Amniotic stem cell (primary cell): Measurements from ENCODE around the gene CBR4.

Source experiments
- DNase-seq: peaks from one replicate; lab custom pipeline; 2025; lab: John Stamatoyannopoulos, UW

Gene CBR4

GRCh38 chr4:169032883-169033645, 23.0 kb upstream of the CBR4 start:
- no peak for DNase-seq

GRCh38 chr4:169032194-169032593, 22.1 kb upstream of the CBR4 start:
- DNase-seq: no peak

- no peak for DNase-seq
Measured at GRCh38 chr4:169031392-169031791, 21.3 kb upstream of the CBR4 start.

GRCh38 chr4:169030562-169030982, 20.5 kb upstream of the CBR4 start:
- DNase-seq: no peak

- DNase-seq: no peak
Measured at GRCh38 chr4:169029947-169030346, 19.9 kb upstream of the CBR4 start.

GRCh38 chr4:169027663-169028062, 17.6 kb upstream of the CBR4 start:
- no peak for DNase-seq

- no peak for DNase-seq
Measured at GRCh38 chr4:169025184-169025583, 15.1 kb upstream of the CBR4 start.

- DNase-seq: peak; percentile 12
Measured at GRCh38 chr4:169024762-169025161, 14.7 kb upstream of the CBR4 start.

GRCh38 chr4:169018406-169018805, 8.4 kb upstream of the CBR4 start:
- no peak for DNase-seq

- DNase-seq: no peak
Measured at GRCh38 chr4:169017971-169018370, 7.9 kb upstream of the CBR4 start.

- no peak for DNase-seq
Measured at GRCh38 chr4:169015186-169015623, 5.2 kb upstream of the CBR4 start.

- DNase-seq: no peak
Measured at GRCh38 chr4:169014586-169014985, 4.5 kb upstream of the CBR4 start.

GRCh38 chr4:169013396-169013795, 3.3 kb upstream of the CBR4 start:
- no peak for DNase-seq

- DNase-seq: no peak
Measured at GRCh38 chr4:169012049-169012448, 2.0 kb upstream of the CBR4 start.

- DNase-seq: no peak
Measured at GRCh38 chr4:169009286-169010124, 550 bp downstream of the CBR4 start.

GRCh38 chr4:169005453-169006099, 4.5 kb downstream of the CBR4 start:
- DNase-seq: no peak

- no peak for DNase-seq
Measured at GRCh38 chr4:169000315-169000714, 9.7 kb downstream of the CBR4 start.

GRCh38 chr4:168999809-169000208, 10.2 kb downstream of the CBR4 start:
- DNase-seq: no peak

- no peak for DNase-seq
Measured at GRCh38 chr4:168998596-168998995, 11.5 kb downstream of the CBR4 start.

- DNase-seq: no peak
Measured at GRCh38 chr4:168995537-168996295, 14.3 kb downstream of the CBR4 start.

GRCh38 chr4:168994958-168995357, 15.1 kb downstream of the CBR4 start:
- DNase-seq: no peak
